Activated naive CD8-positive, alpha-beta T cell treated with anti-CD3 and anti-CD28 coated beads, Interleukin-2, amount 50 U/mL, for 16 hours (primary cell): ENCODE data around the gene RCBTB2.
"Not testable (repeated sequence)": the region's sequence is repeated elsewhere in the genome, so short reads cannot be mapped to it uniquely, and the experiment has no call there.

Experiments used
- DNase-seq: peaks from one replicate; pipeline ENCODE4 v3.0.0-alpha.2; 2020; ENCODE audit warnings: low read depth, low spot score

Gene RCBTB2

DNA sequence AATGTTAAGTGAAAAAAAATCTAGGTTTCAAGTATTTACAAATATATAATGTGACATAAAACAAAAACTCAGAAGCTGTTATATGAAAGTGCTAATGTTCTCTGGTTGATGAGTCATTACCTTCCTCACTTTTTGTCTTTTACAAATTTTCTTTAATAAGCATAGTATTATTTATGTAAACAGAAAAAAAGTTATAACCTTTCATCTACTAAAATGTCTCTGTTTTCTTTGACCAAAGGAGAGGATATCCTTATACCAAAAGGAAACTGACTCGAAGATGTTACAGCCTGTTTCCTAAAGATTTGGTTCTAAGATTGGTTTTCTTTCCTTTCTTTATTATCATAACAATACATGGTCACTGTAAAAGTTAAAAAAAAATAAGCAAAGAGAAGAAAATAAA, 38.0 kb downstream of the RCBTB2 start:
- DNase-seq: no peak

DNA sequence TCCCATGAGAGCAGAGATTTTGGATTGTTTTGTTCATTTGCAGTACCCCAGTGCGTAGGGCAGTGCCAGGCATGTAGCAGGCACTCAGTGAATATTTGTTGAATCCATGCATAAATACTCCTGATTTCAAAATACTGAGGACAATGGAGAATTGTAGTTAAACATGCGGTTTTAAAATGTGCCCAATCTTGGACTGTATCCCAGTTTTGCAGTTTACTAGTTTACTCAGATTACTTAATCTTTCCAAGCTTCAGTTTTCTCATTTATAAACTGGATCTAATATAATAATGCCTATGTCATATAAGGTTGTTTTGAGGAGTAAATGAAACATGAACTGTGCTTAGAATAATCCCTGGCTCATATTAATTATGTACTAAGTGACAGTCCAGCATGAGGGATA, 39.0 kb downstream of the RCBTB2 start:
- no peak for DNase-seq

DNA sequence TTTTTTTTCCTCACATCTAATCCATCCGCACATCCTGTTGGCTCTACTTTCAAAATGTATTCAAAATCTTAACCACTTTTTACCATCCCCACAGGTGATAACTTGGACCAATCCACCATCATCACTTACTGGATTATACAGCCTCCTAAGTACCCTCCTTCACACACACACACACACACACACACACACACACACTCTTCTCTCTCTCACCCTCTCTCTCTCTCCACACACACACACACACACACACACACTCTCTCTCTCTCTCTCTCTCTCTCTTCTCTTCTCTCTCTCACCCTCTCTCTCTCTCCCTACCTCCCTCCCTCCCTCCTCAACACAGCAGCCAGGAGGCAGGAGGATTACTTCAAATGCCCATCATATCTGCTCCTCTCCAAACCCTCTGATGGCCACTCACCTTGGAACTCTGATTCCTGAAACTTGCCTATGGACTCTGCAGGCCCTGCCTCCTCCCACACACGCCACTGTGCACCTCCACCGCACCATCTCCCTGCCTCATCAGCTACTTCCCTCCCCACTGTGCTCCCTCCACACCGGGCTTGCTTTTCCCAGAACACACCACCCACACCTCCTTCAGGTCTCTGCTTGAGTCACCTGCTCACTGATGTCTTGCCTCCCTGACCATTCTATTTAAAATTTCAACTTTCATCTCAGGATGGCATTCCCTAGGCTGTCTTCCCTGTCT, 39.7 kb downstream of the RCBTB2 start:
- DNase-seq: no peak

DNA sequence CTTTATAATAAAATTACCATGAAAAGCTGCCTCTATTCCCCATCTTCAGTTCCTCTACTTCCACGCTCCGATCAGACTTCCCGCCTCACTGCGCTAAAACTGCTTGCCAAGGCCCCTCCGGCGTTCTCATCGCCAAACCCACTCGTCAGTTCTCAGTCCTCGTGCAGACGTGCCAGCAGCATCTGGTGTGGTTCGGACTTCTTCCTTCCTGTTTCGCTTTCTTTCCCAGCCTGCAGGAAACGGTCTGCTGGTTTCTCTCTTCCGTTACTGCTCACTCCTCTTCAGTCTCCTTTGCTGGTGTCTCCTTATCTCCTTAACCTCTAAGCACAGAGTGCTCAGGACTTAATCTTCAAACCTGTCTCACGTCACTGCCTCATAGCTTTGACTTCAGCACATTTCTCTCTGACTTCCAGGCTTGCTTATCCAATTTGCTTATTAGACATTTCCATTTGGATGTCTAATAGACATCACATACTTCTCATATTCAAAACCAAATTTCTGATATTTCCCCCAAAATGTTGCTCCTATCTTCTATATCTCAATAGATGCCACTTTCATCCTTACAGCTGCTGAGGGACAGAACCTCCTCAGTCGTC, 40.3 kb downstream of the RCBTB2 start:
- DNase-seq: no peak

DNA sequence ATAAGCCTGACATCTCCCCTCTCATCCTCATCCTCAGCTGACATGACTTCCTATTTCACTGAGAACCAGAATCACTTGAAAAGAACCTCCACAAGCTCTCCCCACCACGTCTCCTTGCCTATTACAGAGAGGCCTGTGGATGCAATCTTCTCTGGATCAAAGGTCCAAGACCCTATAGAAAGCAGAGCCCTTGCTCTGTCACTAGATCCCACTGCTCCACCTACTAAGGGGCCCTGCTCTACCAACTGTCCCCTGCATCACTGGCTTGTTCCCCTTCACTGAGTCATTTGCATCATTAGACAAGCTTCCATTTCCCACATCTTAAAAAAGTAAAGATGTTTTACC, 40.8 kb downstream of the RCBTB2 start:
- DNase-seq: no peak

DNA sequence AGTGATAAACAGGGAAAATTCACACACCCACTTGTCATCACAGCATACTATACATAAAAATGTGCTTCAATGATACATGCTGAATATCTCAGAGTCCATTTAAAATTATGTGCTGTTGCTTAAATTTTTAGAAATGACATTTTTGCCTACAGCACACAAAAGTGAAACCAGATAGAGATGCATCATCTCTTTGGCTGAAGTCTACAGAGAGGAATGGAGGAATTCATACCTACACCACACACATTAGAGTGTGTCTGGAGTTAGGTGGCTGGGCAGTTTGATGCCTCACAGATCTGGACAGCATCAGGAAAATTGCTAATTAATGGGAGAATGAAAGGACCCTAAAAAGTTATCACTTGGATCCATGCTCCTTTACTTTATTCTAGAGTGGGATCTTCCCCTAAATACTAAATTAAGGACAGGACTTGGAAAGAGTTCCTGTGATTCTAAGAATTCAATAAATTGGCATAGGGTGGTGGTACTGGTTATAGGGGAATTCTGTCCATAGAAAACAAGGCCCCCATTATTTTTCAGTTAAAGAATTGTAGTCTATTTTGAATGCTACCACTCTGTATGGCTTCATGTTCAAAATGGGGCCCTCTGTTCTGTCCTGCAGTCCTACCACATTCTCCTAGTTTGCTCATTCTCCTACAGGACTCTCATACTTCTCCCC, 41.3 kb downstream of the RCBTB2 start:
- DNase-seq: no peak

DNA sequence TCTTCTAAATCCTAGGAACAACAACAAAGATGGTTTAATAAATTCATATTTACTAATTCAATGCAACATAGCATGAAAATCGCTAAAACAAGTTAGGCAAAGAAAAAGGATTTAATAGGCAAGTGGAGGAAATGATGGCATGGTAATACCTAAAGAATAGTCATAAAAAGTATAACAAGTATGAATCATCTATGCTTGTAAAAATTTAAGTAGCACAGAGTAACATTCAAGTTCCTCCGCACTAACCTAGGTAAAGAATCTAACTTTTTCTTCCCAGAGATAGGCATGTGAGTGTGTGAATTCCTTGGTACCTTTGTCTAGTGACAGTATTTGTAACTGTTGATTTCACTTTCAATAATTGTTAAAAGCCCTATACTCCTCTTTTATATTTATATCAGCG, 42.6 kb downstream of the RCBTB2 start:
- no peak for DNase-seq

DNA sequence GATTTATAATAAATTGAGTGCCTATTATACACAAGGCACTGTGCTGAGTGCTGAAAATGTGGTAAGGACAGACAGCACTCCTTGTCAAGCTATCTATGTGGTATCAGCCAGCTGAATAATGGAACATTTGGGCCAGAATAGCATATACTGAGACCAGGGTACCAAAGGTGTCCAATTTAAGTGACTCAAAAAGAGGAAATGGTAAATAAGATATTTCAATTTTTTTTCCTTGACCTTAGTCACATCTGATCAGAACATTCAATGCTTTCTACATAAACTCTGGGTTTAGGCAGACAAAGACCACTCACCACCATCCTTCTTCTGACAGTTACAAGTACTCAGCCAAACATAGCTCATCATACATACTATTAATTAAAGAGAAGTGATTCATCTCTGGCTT, 43.2 kb downstream of the RCBTB2 start:
- no peak for DNase-seq

DNA sequence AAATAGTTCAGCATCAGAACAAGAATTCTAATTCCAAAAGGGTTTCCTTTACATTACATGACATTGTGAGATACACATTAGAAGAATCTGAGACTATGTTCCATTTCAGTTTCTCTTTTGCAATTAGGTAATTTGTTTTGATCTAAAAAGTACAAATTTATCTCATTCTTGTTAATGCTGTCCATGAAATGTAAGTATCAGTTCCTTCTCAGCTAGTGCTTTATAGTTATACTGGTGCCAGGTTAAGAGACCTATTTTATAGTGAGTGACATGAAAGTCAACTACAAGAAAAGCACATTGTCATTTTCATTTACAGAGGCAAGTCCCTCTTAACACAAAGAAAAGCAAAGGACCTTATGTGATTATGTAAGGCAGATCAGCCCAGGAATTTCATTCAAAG, 43.9 kb downstream of the RCBTB2 start:
- no peak for DNase-seq

DNA sequence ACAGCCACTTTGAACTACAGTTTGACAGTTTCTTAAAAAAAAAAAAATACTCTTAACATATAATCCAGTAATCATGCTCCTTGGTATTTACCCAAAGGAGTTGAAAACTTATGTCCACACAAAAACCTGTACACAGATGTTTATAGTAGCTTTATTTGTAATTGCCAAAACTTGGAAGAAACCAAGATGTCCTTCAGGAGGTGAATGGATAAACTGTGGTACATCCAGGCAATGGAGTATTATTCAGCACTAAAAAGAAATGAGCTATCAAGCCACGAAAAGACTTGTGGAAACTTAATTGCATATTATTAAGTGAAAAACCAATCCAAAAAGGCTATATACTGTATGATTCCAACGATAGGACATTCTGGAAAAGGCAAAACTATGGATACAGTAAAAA, 44.9 kb downstream of the RCBTB2 start:
- DNase-seq: no peak

DNA sequence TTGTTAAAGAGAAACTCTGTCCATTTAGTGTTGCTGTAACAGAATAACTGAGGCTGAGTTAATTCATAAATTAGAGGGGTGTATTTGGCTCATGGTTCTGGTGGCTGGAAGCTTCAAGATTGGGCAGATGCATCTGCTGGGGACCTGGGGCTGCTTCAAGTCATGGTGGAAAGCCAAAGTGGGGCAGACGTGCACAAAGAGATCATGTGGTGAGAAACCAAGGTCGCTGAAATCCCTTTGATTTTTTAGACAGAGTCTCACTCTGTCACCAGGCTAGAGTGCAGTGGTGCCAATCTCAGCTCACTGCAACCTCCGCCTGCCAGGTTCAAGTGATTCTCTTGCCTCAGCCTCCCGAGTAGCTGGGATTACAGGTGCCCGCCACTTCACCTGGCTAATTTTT, 46.0 kb downstream of the RCBTB2 start:
- no peak for DNase-seq

DNA sequence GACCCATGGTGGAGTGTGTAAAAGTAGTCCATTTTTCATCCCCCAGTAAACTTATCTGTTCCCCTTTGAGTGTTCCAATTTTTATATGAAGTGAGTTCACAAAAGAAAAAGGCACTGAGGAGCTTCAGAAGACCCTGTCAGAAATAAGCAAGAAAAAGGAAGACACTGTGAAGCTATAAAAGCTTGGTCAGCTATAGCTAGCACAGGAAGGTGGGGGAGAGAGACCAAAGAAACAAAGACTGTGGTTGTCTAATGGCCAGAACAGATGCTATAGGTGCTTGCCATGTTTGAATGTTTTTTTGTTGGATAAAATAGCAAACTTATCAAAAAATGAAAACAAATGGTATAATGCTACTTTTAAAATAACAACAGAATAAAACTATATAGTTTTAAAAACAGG, 46.5 kb downstream of the RCBTB2 start:
- no peak for DNase-seq

DNA sequence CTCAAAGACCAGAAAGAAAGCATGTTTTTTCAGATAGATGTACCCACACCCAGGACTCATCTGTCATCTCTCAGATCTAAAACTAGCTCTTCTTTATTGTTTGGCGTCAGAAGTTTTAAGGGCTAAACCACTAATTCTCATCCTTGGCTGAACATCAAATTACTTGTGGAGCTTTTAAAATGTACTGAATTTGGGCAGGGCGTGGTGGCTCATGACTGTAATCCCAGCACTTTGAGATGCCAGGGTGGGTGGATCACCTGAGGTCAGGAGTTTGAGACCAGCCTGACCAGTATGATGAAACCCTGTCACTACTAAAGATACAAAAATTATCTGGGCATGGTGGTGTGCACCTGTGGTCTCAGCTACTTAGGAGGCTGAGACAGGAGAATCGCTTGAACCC, 47.4 kb downstream of the RCBTB2 start:
- DNase-seq: no peak

DNA sequence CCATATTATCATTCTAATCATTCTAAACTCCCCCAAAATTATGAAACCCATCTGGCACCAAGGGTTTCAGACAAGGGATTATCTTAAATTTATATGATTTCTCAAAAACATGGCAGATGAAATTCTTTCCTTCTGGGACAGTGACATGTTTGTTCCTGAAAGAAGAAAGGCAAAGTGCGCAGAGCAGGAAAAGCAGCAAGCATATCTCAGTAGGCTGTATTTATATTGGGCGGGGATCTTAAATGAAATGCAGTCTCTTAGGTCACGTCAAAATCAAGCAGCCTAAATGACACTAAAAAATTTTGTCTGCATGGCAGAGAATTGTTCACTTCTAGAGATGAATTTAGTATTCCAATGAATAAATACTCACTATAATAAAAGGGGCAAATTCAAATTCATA, 49.3 kb downstream of the RCBTB2 start:
- no peak for DNase-seq

DNA sequence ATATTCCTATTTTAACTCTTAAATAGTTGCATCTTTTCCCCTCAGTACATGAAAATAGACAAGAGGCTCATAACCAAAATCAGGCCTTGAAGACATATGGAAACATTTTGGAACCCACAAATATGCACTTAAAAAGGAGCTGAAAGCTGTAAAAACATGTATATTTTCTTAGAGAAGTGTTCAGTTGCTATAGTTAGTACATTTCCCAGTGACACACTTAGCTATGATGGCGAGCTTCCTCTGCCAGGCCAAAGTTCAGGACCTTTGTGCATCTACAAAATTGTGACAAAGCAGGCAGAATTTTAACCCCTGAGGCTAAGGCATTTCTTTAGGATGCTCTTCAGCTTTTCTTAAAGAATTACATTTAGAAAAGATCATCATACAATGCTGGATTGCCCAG, 54.5 kb downstream of the RCBTB2 start:
- DNase-seq: no peak

DNA sequence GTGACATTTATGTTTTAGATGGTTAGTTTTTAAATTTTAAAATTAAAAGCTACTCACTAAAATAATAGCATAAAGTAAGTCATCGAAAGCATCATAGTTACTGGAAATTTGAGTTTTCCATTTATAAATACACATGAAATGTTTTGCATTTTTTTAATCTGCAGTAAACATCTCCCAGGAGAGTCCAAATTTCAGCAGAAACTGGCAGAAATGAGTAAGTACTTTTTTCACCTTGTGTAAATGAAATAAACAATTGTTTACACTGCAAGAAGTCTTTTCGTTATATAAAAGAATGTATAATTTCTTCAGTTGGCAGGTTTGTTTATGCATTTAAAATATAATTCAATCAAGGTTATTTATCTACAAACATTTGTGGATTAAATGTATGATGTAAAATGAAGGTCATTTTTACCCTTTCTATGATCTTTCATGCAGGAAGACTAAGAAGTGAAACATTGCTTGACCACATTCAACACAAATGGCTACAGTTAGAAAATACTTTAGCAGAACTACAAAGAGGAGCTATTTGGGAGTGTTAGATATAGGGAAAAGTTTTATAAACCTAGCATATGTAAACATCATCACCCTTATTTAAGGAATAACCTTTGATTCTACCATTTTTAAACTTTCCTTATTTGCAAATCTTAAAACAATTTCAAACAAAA, 55.6 kb downstream of the RCBTB2 start:
- no peak for DNase-seq

DNA sequence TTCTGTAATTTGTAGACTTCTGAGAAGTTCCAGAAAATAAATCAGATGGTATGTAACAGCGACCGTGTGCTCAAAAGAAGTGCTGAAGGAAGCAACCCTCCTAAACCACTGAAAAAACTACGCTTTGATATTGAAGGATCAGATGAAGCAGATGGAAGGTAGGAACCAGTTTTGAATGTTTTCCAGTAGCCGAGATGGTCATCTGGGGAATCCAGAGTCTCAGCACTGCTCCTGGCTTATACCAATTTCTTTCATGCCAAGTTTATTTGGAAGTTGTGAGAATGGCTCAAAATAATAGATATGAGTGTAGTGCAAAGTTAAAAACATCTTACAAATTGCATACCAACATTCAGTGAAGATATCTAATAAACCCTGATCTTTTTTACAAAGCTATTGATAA, 56.2 kb downstream of the RCBTB2 start:
- no peak for DNase-seq

DNA sequence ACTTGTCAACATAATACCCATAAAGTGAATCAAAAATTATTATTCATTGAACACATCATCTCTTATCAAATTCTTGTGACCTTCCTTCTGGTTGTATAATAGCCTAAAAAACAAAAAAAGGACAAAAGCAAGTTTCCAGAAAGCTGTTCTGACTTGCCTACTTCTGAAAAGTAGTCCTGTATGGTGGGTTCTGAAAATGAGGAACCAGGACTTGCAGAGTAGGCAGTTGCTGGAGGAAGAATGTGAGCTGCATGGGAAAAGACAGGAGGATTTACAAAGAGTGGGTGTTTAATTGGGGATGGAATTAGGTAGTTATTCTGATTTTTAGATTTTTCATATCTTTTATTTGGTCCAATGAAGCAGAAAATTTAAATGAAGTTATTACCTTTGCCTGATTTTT, 56.7 kb downstream of the RCBTB2 start:
- no peak for DNase-seq

DNA sequence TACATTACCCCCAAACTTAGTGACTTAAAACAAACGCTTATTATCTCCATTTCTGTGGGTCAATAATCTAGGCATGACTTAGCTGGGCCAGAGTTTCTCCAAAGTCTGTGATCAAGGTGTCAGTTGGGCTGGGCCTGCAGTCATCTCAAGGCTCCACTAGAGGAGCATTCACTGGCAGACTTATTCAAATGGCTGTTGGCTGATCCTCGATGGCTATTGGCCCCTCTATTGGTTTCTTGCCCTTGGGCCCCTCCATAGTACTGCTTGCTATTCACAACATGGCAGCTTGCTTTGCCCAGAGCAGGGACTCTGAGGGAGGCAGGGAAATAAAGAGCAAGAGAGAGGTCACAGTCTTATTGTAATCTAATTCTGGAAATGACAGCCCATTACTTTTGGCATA, 57.6 kb downstream of the RCBTB2 start:
- no peak for DNase-seq

DNA sequence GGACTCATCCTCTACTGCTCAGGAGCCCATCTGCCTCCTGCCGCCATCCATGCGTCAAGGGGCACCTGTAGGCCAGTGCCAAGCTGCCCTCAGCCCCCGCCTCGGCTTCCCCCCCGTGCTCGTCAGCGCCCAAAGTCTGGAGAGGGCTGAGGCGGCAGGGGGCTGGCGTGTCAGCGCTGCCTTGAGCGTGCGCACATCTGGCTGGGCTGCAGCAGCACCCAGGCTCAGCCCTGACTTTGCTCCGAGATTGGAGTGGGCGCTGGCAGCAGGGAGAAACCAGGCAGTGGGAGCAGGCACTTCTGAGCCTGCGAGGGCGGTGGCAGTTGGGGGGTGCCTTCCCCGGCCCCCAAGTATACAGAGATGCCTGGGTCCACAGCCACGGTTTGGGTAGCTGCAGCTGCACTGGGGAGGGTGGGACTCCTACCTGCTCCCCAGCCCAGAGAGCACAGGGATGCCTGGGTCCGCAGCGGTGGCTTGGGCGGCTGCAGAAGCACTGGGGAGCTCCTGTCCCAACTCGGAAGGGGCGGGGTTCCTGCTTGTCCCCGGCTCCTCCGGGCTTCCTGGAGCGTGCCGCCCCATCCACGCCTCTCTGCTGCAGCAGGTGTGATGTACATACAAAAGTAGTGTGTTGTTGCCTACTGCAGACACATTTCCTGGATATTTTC, 75.2 kb downstream of the RCBTB2 start:
- no peak for DNase-seq

DNA sequence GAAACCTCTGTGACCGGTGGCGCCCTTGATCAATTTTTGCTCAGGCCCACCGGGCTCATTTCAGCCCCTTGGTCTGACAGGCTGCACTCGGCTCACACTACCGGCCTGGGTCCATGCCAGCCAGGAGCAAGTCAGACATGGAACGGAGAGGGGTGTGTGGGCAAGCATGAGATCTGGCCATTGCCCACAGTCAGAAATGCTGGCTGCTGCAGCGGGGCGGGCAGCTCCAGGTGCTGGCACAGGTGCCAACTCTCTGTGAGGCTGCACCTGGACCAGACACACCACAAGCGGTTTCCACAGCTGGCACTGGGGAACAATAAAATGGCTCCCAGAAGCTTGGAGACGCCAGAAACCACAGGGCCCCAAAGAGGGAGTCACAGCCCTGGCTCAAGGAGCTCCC, 76.3 kb downstream of the RCBTB2 start:
- no peak for DNase-seq

DNA sequence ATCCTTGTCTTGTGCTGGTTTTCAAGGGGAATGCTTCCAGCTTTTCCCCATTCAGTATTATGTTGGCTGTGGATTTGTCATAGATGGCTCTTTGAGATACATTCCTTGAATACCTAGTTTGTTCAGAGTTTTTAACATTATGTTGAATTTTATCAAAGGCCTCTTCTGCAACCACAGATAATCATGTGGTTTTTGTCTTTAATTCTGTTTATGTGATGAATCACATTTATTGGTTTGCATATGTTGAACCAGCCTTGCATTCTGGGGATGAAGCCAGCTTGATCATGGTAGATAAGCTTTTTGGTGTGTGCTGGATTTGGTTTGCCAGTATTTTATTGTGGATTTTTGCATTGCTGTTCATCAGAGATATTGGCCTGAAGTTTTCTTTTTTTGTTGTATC, 81.7 kb downstream of the RCBTB2 start:
- DNase-seq: not testable (repeated sequence)
